ENCODE data around the gene TMEM150A.
A peak's percentile ranks its signal among the peaks of the same experiment; 100 is the strongest.
"Not testable (repeated sequence)": the region's sequence is repeated elsewhere in the genome, so short reads cannot be mapped to it uniquely, and the experiment has no call there.

Gene TMEM150A

DNA sequence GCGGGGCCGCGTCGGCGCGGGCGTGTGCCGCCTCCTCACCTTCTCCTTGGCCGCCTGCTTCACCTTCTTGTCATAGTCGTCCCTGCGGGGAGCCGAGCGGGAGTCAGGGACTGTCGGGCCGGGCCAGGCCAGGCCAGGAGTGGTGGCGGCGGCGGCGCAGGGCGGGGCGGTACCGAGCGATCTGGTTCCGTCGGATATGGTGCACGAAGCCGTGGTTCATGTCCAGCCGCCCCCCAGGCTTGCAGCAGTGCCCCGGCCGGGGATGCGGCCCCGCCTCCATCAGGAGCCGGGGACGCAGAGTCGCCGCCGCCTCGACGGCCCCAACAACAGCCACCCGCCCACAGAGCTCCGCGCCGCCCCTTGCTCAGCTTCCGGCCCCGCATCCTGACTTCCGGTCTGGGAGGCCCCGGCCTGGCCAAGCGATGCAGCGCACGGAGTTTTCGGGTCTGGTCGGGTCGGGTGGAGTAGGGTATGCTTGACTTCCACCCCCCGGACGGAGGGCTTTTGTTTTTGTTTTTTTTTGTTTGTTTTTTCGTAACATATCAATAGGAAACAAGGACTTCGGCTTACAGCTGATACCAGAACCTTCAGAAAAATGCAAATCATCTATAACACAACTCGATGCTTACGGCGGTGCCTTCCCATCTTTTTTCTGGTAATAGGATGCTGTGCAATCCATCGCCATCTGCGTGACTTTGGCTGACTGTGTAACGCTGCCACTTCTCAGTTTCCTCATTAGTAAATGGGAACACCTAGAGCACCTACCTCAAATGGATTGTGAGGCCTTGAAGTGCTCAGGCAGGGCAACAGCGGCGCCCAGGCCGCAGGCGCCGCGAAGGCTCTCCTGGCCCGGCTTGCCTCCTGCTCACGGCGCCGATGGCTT, 9.4 kb upstream of the TMEM150A start, which contains the start of gene C2orf68:
C2orf68 (minus strand) TSS at position 362 of the 883 bp plus-strand sequence; CDS start at position 280, 82 bp downstream.
- peak; percentile 91 for DNase-seq (ENCODE audit: low spot score)

DNA sequence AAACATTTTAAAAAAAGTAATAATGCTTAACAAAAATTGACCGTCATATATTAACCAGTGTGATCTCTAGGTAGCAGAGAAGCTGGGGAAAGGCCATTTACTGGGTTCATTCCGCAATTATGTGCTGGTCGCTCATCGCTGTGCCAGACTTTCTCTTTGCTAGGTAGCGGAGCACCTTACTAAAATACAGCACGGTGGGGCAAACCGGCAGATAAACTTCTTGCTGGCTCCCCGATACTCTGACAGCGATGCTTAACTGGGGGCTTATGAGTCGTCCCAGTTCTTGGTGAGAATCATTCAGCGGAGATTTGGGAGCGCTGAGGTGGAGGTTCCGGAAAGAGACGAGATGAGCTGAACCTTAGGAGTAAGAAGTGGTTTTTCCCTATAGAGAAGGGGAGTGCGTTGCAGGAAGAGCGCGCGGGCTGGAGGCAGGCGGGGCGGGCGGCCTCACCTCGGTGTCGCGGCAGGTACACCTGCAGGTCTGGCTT, 8.8 kb upstream of the TMEM150A start:
- DNase-seq (ENCODE audit: low spot score): no peak

DNA sequence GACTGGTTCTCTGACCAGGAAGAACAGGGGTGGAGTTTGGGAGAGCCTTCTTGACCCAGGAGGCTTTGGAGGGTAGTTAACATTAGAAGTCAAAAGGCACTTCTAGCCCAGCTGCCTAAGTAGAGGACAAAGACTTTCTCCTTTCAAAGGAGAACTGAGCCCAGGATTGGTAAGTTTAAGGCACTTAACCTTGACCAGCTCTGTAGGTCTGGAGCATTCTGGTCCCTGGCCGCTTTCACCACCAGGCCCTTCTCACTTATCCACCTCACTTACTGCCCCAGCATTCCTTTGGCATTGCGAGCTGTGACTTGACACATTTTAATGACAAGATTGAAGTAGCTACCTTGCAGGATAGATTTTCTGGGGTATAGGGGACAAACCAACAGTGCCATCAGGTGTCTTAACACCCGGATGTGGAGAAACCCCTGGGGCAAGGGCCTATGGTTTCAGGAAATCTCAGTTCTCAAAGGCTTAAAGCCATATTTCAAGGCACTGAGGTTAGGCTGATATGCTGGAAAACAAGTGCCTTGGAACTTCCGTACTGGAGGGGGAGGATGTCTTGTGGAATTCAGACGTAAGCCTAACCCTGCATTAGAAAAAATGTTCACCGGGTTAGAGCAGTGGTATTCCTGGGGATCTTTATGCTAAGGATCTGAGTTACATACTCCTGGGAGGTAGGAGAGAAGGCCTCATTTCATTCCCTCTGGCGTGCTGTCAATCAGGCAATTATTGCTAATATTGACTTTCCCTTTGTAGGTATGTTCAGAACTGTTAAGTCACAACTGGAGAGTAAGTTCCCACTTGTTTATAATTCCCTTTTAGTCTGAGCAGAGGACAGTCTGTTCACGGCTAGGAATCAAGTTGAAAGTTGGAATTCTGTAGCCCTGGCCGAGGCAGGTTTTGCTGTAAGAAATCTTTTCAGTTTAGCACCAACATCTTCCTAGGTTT, 5.0 kb upstream of the TMEM150A start:
- DNase-seq (ENCODE audit: low spot score): no peak

DNA sequence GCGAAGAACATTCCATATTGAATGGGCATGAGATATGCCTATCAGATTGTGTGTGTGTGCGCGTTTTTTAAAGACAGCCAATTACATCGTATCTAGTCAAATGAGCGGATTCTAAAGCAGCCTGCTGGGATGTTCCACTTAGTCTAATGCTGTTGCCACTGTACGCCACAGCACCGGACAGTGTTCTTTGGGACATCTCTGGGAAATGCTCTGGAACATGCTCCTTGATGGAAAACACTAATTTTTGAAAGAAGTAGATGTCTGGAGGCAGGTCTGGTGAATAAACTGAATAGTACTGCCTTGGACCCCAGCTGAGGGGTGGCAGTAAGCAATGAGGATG, 3.6 kb upstream of the TMEM150A start:
- no peak for DNase-seq (ENCODE audit: low spot score)

DNA sequence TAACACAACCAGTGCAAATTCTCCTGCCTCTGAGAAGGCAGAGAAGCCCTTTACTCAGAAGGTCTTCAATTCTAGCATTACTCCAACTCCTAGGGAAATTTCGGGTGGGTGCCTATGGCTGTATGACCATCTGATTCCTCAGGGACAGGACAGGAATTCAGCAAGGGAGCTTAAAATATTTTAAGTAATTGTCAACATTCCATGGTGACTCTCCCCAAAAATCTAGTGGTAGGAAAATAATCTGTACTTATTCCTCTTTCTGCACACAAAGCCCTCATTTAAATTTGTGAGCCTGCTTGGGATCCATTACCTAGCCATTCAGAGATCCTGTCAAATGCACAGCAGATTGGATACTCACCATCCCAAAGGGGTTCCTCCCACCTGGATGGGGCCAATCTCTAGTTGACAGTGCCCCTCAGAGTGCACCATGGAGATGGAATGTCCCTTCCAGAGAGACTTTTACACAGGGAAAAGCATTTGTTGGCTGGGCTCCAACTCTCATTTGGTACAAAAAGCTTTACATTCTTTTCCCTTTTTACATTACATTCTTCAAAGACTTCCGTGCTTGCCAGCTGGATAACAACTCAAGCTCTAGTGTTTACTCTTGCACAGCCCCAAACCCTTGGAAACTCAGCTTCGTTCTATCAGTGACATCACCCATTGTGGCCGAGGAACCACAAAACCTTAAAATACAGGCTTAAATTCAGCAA, 3.1 kb upstream of the TMEM150A start:
- no peak for DNase-seq (ENCODE audit: low spot score)

DNA sequence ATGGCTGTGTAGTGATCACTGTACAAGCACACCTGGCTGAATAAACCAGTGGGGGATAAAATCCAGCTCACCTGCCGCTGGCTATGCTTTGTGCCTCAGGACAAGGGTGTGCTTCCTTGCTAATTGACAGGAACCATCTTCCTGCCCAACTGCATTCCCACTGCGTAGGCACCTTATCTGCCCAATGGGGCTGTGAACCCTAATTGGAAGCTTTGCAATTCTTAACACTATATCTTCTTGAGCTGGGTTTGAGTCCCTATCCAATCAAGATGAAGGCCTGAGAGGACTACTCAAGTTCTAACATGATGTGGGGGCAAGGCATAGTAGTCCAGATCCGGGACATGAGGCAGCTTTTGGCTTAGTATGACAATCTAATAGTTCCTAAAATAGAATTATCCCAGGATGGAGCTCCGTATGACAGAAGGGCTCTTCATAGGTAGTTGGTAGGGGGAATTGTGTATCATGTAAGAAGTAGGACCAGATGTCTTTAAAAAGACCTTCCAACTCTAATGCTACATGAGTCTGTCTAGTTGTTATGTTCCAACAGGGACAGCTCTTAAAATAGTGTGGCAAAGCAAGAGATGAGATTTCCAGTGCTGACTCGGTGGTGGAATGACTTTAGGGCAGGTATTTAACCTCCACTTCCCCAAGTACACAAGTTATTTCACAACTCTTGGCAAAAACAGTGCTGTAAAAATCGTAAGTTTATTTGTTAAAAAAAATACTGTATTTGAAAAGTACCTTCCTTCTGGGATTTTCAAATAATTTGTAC, 2.3 kb upstream of the TMEM150A start:
- DNase-seq (ENCODE audit: low spot score): no peak

DNA sequence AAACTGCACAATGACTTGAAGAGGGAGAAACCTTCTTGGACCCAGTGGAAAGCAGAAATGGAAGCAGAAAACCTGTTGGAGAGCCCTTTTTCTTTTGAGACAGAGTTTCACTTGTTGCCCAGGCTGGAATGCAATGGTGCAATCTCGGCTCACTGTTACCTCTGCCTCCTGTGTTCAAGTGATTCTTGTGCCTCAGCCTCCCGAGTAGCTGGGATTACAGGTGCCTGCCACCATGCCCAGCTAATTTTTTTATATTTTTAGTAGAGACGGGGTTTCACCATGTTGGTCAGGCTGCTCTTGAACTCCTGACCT, 1.6 kb upstream of the TMEM150A start:
- DNase-seq (ENCODE audit: low spot score): not testable (repeated sequence)

DNA sequence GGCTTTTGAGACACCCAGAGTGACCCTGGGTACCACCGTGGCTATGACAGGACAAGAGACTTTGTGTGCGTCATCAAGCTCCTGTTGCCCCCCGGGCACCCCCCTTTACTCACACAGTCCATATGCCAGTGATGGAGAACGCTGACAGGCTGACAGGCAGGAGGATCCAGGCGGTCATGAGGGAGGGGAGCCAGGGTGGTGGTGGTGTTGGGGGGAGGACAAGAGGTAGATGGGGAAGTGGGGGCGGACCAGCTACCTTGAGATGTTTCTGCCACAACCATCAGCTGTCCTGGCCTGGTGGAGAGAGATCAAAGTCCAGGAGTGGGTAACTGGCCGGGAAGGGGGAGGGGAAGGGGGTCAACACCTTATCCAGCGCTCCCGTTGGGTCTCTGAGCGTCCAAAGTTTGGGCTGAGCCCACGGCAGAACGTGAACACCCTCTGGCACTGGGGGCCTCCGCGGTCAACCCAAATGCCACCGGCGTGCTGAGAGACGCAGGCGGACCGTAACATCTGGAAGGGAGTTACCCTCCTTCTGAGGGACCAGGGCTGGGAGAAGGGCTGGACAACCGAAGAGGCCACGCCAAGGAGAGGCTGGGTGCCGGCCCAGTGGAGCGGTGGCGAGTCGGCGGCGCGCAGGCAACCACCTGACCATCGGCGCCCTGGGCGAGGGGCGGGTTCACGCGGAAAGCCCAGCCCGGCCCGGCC, 575 bp downstream of the TMEM150A start:
- no peak for DNase-seq (ENCODE audit: low spot score)

DNA sequence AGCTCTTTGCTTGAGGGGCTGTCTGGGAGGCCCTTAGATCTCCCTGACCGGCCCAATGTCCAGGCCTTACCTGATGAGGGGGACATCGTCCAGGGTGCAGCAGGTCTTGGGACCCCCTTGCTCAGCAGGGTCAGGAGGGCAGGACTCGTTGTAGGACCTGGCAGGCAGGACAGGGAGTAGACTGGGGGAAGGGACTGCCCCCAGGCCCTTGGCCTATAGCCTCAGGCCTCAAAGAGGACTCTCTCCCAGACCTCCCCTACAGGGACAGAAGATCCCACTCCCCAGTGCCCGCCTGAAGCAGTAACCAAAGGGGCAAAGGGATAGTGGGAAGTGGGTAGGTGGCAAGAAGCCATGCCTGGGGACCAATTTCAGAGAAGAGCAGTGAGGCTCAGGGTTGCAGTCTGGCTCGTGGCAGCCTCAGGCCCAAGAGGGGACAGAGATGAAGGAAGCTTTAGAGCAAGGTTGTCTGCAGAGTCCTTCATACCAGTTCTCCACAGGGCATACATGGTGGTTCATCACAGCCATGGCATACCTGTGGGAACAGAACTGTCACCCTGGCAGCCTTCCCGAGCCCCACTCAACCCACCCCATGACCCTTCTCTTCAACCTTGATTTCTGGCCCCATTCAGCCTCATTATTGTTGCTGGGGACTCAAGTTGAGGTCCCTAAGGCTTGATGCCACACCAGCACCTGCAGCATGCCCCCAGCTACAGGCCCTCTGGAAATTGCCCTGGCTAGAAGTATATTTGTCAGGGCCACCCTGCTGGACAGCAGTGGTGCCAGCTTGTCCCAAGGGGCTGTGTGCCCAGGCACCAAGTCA, 1.3 kb downstream of the TMEM150A start:
- no peak for DNase-seq (ENCODE audit: low spot score)

DNA sequence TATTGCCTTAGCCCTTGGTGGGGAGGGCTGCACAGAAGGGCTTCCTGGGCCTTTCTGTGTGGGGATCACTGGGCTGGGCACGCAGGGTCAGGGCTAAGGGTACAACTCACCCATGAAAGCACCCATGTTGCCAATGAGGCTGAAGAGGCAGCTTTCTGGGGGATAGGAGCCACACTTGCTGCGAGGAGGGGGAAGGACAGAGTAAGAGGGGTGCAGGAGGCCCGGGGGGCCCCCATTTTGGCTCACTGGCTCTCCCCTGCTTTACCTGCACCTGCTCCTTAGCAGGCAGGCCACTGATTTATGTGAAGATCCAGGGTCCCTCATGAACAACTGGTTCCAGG, 2.3 kb downstream of the TMEM150A start:
- no peak for DNase-seq (ENCODE audit: low spot score)

DNA sequence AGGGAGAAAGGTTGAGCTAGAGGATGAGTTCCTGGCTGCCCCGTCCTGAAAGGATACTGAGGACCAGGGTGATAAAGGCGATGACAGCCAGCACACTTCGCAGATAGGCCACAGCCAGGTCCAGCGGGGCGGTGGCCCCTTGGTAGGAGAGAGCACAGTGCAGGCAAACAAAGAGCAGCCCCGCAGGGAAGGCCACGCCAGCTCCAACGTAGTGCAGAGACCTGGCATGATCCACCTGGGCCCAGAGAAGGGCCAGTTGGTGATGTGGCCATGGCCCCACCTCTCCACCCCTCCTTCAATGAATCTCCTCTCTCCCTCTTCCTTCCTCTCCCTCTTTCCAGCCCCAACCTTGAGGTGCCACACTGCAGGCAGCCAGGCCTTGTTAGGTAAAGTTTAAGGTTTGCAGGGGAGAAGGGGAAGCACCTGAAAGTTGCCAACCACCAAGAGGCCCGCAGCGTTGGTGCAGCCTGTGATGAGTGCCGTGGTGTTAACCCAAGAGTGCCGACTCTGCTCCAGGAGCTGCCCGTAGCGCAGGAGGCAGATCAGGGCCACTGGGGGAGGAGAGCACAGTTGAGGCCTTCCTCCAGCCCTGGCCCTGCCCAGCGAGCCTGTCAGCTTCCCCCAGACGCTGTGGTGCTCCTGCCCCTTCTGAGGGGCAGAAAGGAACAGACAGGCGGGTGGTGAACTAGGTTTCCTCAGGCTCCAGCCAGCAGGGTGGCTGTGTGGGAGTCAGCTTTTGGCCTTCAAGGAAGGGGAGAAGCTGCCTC, 2.8 kb downstream of the TMEM150A start:
- no peak for DNase-seq (ENCODE audit: low spot score)

DNA sequence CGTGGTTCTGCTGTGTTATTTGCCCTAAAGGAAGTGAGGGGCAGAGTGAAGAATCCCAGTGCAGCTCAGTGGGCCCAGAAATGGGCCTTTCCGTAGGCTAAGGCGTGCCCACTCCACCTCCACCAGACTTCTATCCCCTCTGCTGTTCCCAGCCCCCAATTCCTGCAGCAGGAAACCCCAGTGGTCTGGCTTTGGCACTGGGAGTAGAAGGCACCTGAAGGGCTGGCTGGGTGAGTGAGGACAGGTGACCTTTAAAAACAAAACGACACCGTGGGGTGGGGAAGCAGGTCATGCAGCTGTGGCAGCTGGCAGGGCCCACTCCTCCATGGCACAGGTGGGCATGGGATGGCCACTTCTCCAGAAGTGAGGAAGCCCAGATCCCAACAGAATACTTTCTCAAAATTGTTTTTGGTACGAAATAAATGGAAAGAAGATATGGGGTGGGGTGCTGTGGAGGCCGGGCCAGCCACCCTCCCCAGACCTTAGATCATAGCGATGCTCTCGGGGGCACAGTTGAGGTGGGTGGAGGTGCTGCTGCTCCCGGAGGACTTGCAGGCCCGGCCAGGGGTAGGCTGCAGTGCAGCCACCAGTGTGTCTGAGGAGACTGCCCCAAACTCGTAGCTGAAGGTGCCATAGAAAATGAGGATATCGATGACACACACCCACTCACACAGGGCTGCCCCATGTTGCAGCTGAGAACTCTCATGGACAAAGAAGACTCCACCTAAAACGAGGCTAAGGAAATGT, 3.7 kb downstream of the TMEM150A start:
- no peak for DNase-seq (ENCODE audit: low spot score)

DNA sequence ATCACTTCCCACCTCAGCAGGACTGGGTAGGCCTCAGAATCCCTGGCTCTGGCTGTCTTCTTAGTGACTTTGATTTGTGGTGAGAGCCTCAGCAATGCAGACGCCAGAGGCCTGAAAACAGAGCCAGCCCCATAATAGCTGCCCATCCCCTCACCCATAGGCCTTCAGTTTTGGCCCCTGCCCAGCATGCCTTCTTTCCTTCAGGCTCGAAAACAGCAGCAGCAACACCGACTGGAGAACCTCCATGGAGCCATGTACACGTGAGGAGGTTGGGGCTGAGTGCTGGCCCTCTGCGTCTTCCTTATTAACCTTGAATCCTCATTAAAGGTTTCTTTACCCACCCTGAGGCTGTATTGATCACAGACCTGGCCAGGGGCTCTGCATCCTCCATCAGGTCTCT, 5.3 kb downstream of the TMEM150A start:
- no peak for DNase-seq (ENCODE audit: low spot score)

DNA sequence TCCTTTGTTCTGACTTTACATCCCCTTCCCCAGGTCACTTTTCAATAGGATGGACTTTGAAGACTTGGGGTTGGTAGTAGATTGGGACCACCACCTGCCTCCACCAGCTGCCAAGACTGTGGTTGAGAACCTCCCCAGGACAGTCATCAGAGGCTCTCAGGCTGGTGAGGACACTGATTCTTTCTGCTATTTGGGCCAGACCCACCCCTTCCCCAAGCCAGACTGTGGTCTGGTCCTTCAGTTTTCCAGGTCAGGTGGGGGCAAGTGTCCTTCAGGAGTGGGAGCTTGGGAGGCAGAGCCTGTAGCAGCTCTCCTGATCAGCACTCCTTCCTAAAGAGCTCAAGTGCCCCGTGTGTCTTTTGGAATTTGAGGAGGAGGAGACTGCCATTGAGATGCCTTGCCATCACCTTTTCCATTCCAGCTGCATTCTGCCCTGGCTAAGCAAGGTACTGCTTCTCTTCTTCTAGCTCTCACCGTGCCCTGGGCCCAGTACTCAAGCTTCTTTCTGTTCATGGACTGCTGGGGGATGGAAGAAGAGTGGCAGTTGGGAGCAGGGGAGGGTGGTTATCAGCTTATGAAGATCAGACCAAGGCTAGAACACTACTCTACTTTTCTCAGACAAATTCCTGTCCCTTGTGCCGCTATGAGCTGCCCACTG, 5.9 kb downstream of the TMEM150A start:
- DNase-seq (ENCODE audit: low spot score): no peak

DNA sequence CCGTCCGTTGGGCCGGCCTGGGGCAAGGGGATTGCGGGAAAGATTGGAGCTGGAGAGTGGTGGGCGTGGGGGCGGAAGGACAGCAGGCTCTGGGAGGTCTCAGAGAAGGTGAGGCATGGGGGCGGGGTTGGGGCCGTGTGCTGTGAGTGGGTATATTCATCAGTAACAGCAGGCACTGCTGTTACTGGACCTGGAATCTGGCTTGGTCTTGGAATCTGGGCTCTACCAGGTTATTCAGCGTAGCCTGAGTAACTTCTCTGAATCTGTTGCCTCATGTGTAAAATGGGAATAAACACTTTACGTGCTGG, 6.5 kb downstream of the TMEM150A start:
- peak; percentile 37 for DNase-seq (ENCODE audit: low spot score)

DNA sequence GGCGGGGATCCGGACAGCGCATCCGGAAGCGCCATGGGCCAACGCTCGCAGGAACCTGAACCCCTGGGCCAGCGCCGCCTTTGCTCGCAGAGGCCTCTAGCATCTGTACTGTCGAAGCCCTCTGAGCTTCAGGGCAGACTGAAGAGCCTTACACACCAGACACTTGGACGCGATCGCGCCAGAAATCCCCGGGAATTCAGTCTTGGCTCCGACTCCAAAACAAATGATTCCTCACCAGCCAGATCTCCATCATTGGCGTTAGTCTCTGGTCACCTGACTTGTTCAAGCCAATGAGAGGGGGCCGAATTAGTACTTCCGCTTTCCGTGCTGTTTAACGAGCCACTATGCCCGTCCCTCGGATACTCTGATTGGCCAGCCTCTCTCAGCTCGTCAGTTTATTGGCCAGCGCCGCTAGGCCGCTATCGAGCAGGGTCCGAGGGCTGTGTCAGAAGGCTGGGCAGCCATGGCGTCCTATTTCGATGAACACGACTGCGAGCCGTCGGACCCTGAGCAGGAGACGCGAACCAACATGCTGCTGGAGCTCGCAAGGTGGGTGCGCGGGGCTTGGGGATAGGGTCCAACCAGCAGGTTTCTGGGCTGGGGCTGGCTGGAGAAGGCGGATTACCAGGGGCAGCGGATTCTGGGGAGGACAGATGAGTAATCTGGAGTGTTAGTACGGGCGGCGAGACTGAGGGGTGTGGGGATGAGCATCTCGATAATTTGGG, 7.0 kb downstream of the TMEM150A start, which contains the start of gene RNF181:
RNF181 (plus strand) TSS at position 445 of the 725 bp plus-strand sequence; CDS start at position 464, 19 bp downstream.
- DNase-seq (ENCODE audit: low spot score): peak; percentile 98

DNA sequence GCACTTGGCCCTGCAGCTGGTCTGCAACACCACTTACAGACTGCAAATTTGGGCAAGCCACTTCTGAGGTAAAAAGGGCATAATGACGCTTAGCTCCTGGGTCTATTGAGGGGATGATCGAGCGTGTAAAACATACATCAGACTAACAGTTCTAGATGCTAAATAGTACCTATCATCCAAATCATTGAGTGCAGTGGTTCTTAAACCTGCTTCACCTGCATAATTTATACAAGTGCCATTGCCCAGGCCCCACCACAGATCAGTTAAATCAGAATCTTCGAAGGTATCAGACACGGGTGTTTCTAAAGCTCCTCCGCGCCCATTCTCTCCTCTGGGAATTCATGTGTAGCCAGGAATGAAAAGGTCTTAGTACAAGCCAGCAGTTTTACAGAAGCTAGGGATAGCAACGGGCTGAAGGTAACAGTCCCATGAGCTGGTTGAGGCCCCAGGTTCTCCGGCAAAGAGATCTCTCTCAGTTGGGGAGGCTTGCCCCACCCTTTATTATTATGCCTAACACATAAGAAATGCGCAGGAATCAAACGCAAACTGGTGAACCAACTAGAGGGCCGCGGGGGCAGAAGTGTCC, 7.7 kb downstream of the TMEM150A start:
- DNase-seq (ENCODE audit: low spot score): no peak
